H1 (cell line): ENCODE results near the gene SRP9. TPM values are rescaled to one million over a fixed set of nuclear protein-coding genes. Genes with fewer than 3 reads are reported as not detected.

Experiments
- CTCF ChIA-PET: fragments of 300-600 bp; sonication (Branson Sonifier 250); formaldehyde crosslinking; loops from one replicate; lab custom pipeline; 2021; ENCODE audit not compliant: partially characterized antibody; lab: Charles Lee
- POLR2A ChIA-PET: fragments of 300-600 bp; sonication (Branson Sonifier 250); formaldehyde crosslinking; loops from one replicate; lab custom pipeline; 2021; ENCODE audit warnings: inconsistent platforms; ENCODE audit not compliant: partially characterized antibody; lab: Charles Lee
- DNase-seq, 2 experiments: peaks; one replicate each; pipeline versions ENCODE4 v3.0.0 to v3.0.0-alpha.2; 2010 to 2022; ENCODE audit warnings: low spot score in 2 of 2, low read depth in 1 of 2, mixed read lengths in 1 of 2
- FAIRE-seq: peaks from 2 replicates; lab custom pipeline; 2011; peaks lifted over from hg19 to GRCh38; lab: Jason Lieb, UNC
- H2AFZ ChIP-seq: 2 replicates; pipeline ENCODE4 v1.8.1; 2012; ENCODE audit warnings: low read length, inconsistent platforms
- H2AK5ac ChIP-seq: 2 replicates; pipeline ENCODE4 v1.6.1; 2013; ENCODE audit warnings: low read depth, low read length
- H2BK120ac ChIP-seq: replicated peaks from 2 replicates; pipeline ENCODE3; 2013; ENCODE audit warnings: low read depth, low read length, inconsistent platforms
- H2BK12ac ChIP-seq: 2 replicates; pipeline ENCODE4 v1.6.1; 2013; ENCODE audit warnings: low read depth, low read length
- H2BK15ac ChIP-seq: 2 replicates; pipeline ENCODE4 v1.6.1; 2013; ENCODE audit warnings: low read length
- H2BK20ac ChIP-seq: 2 replicates; pipeline ENCODE4 v1.6.1; 2013; ENCODE audit warnings: low read length
- H2BK5ac ChIP-seq: 2 replicates; pipeline ENCODE4 v1.6.1; 2013; ENCODE audit warnings: low read depth, low read length
- H3K14ac ChIP-seq: 2 replicates; pipeline ENCODE4 v1.6.1; 2013; ENCODE audit warnings: inconsistent platforms; ENCODE audit not compliant: insufficient read length
- H3K18ac ChIP-seq: 2 replicates; pipeline ENCODE4 v1.6.1; 2013; ENCODE audit warnings: low read length; ENCODE audit errors: extremely low read depth
- H3K23ac ChIP-seq: 2 replicates; pipeline ENCODE4 v1.6.1; 2013; ENCODE audit warnings: inconsistent platforms; ENCODE audit not compliant: insufficient read length
- H3K23me2 ChIP-seq: 2 replicates; pipeline ENCODE4 v1.6.1; 2013; ENCODE audit warnings: low read depth, low read length
- H3K27ac ChIP-seq: 2 replicates; pipeline ENCODE4 v1.6.1; 2011; ENCODE audit warnings: low read depth, low read length, inconsistent platforms
- H3K27me3 ChIP-seq, 4 experiments: replicated peaks in 1 of 4; 1 replicate in 1 of 4; 2 replicates in 3 of 4; pipeline versions ENCODE4 v1.6.1 to v1.8.1; 2011 to 2013; ENCODE audit warnings: low read length in 3 of 4, mild to moderate bottlenecking in 3 of 4, inconsistent platforms in 2 of 4, mixed read lengths in 2 of 4, moderate library complexity in 1 of 4; ENCODE audit not compliant: control insufficient read depth in 3 of 4, insufficient read depth in 3 of 4; ENCODE audit errors: extremely low read depth in 1 of 4
- H3K36me3 ChIP-seq, 4 experiments: 2 replicates each; pipeline versions ENCODE4 v1.6.1 to v1.8.1; 2011 to 2013; ENCODE audit warnings: mild to moderate bottlenecking in 4 of 4, low read length in 3 of 4, moderate library complexity in 2 of 4, control low read depth in 1 of 4, inconsistent platforms in 1 of 4; ENCODE audit not compliant: insufficient read depth in 4 of 4, control insufficient read depth in 2 of 4
- H3K4ac ChIP-seq: replicated peaks from 2 replicates; pipeline ENCODE3; 2013; ENCODE audit warnings: low read length, low read depth, mixed read lengths, inconsistent platforms; ENCODE audit not compliant: insufficient read length
- H3K4me1 ChIP-seq, 4 experiments: replicated peaks in 1 of 4; 1 replicate in 1 of 4; 2 replicates in 3 of 4; pipeline versions ENCODE4 v1.6.1 to v1.8.1; 2011 to 2013; ENCODE audit warnings: low read length in 3 of 4, inconsistent platforms in 2 of 4, mixed read lengths in 1 of 4; ENCODE audit not compliant: insufficient read depth in 4 of 4, control insufficient read depth in 3 of 4
- H3K4me2 ChIP-seq, 2 experiments: 2 replicates each; pipeline versions ENCODE4 v1.6.1 to v1.8.1; 2011 to 2013; ENCODE audit warnings: low read depth in 2 of 2, low read length in 2 of 2, control low read depth in 1 of 2, inconsistent platforms in 1 of 2, mild to moderate bottlenecking in 1 of 2; ENCODE audit not compliant: insufficient read depth in 1 of 2
- H3K4me3 ChIP-seq, 4 experiments: fragments of 200-600, 300-600 bp in 1 of 4; sonication (generic), shearing (Covaris generic), sonication (Bioruptor Twin) in 1 of 4; 2 replicates each; pipeline versions ENCODE4 v1.5.1 to v1.8.1; 2011 to 2016; ENCODE audit warnings: low read length in 4 of 4, low read depth in 3 of 4, control low read depth in 2 of 4, inconsistent platforms in 2 of 4, mild to moderate bottlenecking in 2 of 4, mixed read lengths in 1 of 4, moderate library complexity in 1 of 4; ENCODE audit not compliant: insufficient read depth in 2 of 4; ENCODE audit errors: extremely low read depth in 1 of 4
- H3K56ac ChIP-seq: replicated peaks from 2 replicates; pipeline ENCODE3; 2013; ENCODE audit warnings: low read depth, mild to moderate bottlenecking, mixed read lengths, low read length, inconsistent platforms; ENCODE audit not compliant: insufficient read length
- H3K79me1 ChIP-seq: 2 replicates; pipeline ENCODE4 v1.6.1; 2013; ENCODE audit warnings: low read depth, low read length, control low read depth
- H3K79me2 ChIP-seq, 2 experiments: 2 replicates each; pipeline versions ENCODE4 v1.6.1 to v1.8.1; 2012 to 2013; ENCODE audit warnings: low read length in 2 of 2, mild to moderate bottlenecking in 2 of 2, inconsistent platforms in 1 of 2; ENCODE audit not compliant: insufficient read depth in 2 of 2, control insufficient read depth in 1 of 2
- H3K9ac ChIP-seq, 4 experiments: replicated peaks in 1 of 4; 1 replicate in 1 of 4; 2 replicates in 3 of 4; pipeline versions ENCODE4 v1.6.1 to v1.8.1; 2011 to 2013; ENCODE audit warnings: low read depth in 3 of 4, low read length in 3 of 4, control low read depth in 2 of 4, mild to moderate bottlenecking in 2 of 4, moderate library complexity in 2 of 4, inconsistent platforms in 1 of 4; ENCODE audit errors: extremely low read depth in 1 of 4
- H3K9me3 ChIP-seq, 2 experiments: 2 replicates each; pipeline versions ENCODE4 v1.6.1 to v1.8.1; 2012 to 2013; ENCODE audit warnings: mild to moderate bottlenecking in 2 of 2, moderate library complexity in 2 of 2, control low read depth in 1 of 2, inconsistent platforms in 1 of 2, low read depth in 1 of 2, low read length in 1 of 2, mixed read lengths in 1 of 2; ENCODE audit not compliant: insufficient read depth in 2 of 2
- H4K20me1 ChIP-seq, 2 experiments: replicated peaks in 1 of 2; 2 replicates each; pipeline versions ENCODE3 to v1.8.1; 2011 to 2013; ENCODE audit warnings: inconsistent platforms in 2 of 2, low read length in 2 of 2, mild to moderate bottlenecking in 1 of 2; ENCODE audit not compliant: insufficient read depth in 2 of 2, control insufficient read depth in 1 of 2
- H4K5ac ChIP-seq: 2 replicates; pipeline ENCODE4 v1.6.1; 2013; ENCODE audit warnings: low read length, low read depth, mixed read lengths, inconsistent platforms; ENCODE audit not compliant: insufficient read length
- H4K8ac ChIP-seq: 2 replicates; pipeline ENCODE4 v1.8.0; 2013; ENCODE audit warnings: mild to moderate bottlenecking, moderate library complexity, low read length, inconsistent platforms; ENCODE audit not compliant: insufficient read depth; ENCODE audit errors: extremely low read depth
- H4K91ac ChIP-seq: replicated peaks from 2 replicates; pipeline ENCODE3; 2013; ENCODE audit warnings: low read length, mixed read lengths, inconsistent platforms; ENCODE audit not compliant: insufficient read length
- CBX5 ChIP-seq: fragments of 300-800, 300-1000 bp; sonication (generic); IDR thresholded peaks from 2 replicates; pipeline ENCODE4 v1.7.1; 2016; ENCODE audit warnings: antibody characterized with exemption, low read length, low read depth
- JUND ChIP-seq: IDR thresholded peaks from 2 replicates; pipeline ENCODE4 v1.6.1; 2011; ENCODE audit warnings: mild to moderate bottlenecking, improper control_type of control experiment, low read length
- SIX5 ChIP-seq: IDR thresholded peaks from 2 replicates; pipeline ENCODE4 v1.6.1; 2011; ENCODE audit warnings: mild to moderate bottlenecking, low read depth, low read length
- SUZ12 ChIP-seq: fragments of 200-600 bp; sonication (generic); IDR thresholded peaks from 2 replicates; pipeline ENCODE4 v1.6.1; 2012; ENCODE audit warnings: mild to moderate bottlenecking, inconsistent platforms, low read length, moderate library complexity, mixed read lengths
- WGBS, 2 experiments: shearing (Covaris generic) in 1 of 2; methylation state at CpG; one replicate each; pipeline versions ENCODE4 v1.1.6 to v1.1.7; 2013 to 2015; ENCODE audit warnings: low lambda C conversion rate in 2 of 2, mixed read lengths in 2 of 2, inconsistent platforms in 1 of 2, low coverage in 1 of 2, missing lambda C conversion rate in 1 of 2; ENCODE audit not compliant: insufficient replicate concordance in 2 of 2, insufficient coverage in 1 of 2, insufficient read length in 1 of 2; ENCODE audit errors: extremely low coverage in 1 of 2, missing lambda C conversion rate in 1 of 2; 5-methylcytosine and 5-hydroxymethylcytosine counted together
- polyA plus RNA-seq, 7 experiments: library from polyadenylated mRNA; depleted of rRNA in 3 of 7; stranded (reverse) in 5 of 7; unstranded in 2 of 7; fragments of >200 nt in 5 of 7; fragments of 200-250 nt in 2 of 7; gene quantifications; 1 replicate in 5 of 7; 2 replicates in 1 of 7; 4 replicates in 1 of 7; pipeline versions ENCODE4 v1.2.1 to v1.2.3, GENCODE V29; 2011 to 2013; ENCODE audit warnings: missing spikeins in 2 of 7, mixed read lengths in 2 of 7
- total RNA-seq: library from RNA; stranded (reverse); fragmentation: NEBNext Ultra II Directional; extraction: Animal tissue kit (Norgen Biotek cat#: 25700); gene quantifications from 2 replicates; pipeline ENCODE4 v1.2.1, GENCODE V29; 2021
- TF ChIP-seq, protein P1 (sequence below), 3 experiments: IDR thresholded peaks; 1 replicate in 2 of 3; 2 replicates in 1 of 3; pipeline versions ENCODE4 v1.5.1 to v1.6.1; 2011; ENCODE audit warnings: low read length in 3 of 3, mild to moderate bottlenecking in 3 of 3, inconsistent platforms in 2 of 3, low read depth in 1 of 3, moderate library complexity in 1 of 3; ENCODE audit not compliant: insufficient read depth in 1 of 3; ENCODE audit errors: control extremely low read depth in 1 of 3

Gene SRP9
- total and polyA plus RNA-seq, 2 of the 8 experiments (the other 6 are each of a cell fraction or from before 2014, with no cell fraction given) = 446 to 572 TPM

- Histone ChIP-seq H3K4me1 (peaks cover 0 to 10% (median 5%) of the 10 kb centered on the region in 4 experiments; a peak in 6 of 7 replicates), H3K18ac (no peak overlapping the region), H4K8ac (no peak overlapping the region), H2AK5ac (no peak overlapping the region), H3K4me3 (no peak overlapping the region), H2BK15ac (no peak overlapping the region), H4K5ac (no peak overlapping the region), H3K56ac (no peak overlapping the region), H3K23me2 (no peaks in the 10 kb centered on the region), H3K27me3 (no peaks in the 10 kb centered on the region), H4K20me1 (no peaks in the 10 kb centered on the region), H2AFZ (no peak overlapping the region), H2BK5ac (no peak overlapping the region), H4K91ac (no peak overlapping the region), H3K14ac (no peak overlapping the region), H3K27ac (no peak overlapping the region), H3K9ac (no peak overlapping the region), H3K23ac (no peak overlapping the region), H3K79me1 (no peaks in the 10 kb centered on the region), H2BK12ac (no peak overlapping the region), H2BK20ac (no peak overlapping the region), H3K36me3 (no peaks in the 10 kb centered on the region), H2BK120ac (no peak overlapping the region)
- no peak for DNase-seq
- FAIRE-seq = no peak
- POLR2A ChIA-PET = interaction anchor here (0.7 kb wide), 1 partner anchor 43 kb away, joined by 3 read pairs; no protein-coding TSS in a partner anchor
- TF ChIP-seq JUND = no peak
- no peak for TF ChIP-seq SIX5
- TF ChIP-seq, protein P1, sequence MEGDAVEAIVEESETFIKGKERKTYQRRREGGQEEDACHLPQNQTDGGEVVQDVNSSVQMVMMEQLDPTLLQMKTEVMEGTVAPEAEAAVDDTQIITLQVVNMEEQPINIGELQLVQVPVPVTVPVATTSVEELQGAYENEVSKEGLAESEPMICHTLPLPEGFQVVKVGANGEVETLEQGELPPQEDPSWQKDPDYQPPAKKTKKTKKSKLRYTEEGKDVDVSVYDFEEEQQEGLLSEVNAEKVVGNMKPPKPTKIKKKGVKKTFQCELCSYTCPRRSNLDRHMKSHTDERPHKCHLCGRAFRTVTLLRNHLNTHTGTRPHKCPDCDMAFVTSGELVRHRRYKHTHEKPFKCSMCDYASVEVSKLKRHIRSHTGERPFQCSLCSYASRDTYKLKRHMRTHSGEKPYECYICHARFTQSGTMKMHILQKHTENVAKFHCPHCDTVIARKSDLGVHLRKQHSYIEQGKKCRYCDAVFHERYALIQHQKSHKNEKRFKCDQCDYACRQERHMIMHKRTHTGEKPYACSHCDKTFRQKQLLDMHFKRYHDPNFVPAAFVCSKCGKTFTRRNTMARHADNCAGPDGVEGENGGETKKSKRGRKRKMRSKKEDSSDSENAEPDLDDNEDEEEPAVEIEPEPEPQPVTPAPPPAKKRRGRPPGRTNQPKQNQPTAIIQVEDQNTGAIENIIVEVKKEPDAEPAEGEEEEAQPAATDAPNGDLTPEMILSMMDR (IDR thresholded peaks at IDR 0.05; ENCODE audit: control extremely low read depth in 1 of 3, insufficient read depth in 1 of 3, low read depth in 1 of 3, low read length in 3 of 3) = peak in 1 of 3 experiments; percentile 5; a peak in 1 of 4 replicates
- TF ChIP-seq SUZ12 = no peak
- TF ChIP-seq CBX5 = no peak
- TF ChIP-seq, all 59 proteins: peak for 1
- Histone ChIP-seq H3K4me2 (no peak overlapping the region), H3K79me2 (no peaks in the 10 kb centered on the region), H3K4ac (no peak overlapping the region), H3K9me3 (no peaks in the 10 kb centered on the region)
- CTCF ChIA-PET = interaction anchor here (0.7 to 1.3 kb wide), 7 partner anchors 9 to 314 kb away, joined by 3 to 6 read pairs (median 3); no protein-coding TSS in a partner anchor
- 93% methylated on average over 6 of the region's 6 CpGs; no CpG with 5 or more reads in 1 of the 2 experiments for WGBS, 2 experiments
Observed at GRCh38 chr1:225760531-225760930, 17.1 kb upstream of the SRP9 start.
